T1000 (cell line): ENCODE results near the gene SDHA.
"Not testable (repeated sequence)": the region's sequence is repeated elsewhere in the genome, so short reads cannot be mapped to it uniquely, and the experiment has no call there.

ENCODE experiments used
- DNase-seq: peaks from one replicate; lab custom pipeline; 2025; ENCODE audit warnings: mixed read lengths; lab: John Stamatoyannopoulos, UW

Gene SDHA

DNA sequence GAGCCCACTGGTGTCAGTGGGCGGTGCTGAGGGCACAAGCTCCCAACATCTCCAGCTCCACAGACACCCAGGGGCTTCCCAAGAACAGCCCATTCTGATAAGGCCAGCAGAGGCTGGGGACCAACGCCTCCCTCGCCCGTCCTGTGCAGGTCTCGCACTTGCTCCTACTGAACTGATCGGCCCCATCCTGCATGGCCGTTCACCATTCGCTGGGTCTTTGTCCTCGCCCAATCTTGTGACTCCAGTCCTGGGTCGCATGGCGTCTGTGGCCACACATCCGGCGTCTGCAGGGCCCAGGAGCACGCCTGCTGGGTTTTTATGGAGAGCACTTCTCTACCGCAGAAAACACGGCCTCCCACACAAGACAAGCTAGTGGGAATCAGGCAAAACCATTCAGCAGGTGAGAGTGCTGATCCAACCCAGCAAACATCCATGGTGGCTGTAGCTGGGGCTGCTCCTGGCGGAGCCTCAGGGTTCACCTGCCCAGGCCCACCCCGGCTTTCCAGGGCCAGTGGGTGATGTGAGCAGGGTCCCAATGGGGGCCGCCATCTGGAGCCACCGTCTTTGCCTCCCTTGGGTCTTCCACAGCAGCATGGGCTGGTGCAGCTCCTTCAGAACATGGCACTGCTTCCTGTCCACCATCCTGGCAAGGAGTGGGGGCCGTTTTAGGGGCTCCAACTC, 19.5 kb upstream of the SDHA start:
- DNase-seq, result no peak

DNA sequence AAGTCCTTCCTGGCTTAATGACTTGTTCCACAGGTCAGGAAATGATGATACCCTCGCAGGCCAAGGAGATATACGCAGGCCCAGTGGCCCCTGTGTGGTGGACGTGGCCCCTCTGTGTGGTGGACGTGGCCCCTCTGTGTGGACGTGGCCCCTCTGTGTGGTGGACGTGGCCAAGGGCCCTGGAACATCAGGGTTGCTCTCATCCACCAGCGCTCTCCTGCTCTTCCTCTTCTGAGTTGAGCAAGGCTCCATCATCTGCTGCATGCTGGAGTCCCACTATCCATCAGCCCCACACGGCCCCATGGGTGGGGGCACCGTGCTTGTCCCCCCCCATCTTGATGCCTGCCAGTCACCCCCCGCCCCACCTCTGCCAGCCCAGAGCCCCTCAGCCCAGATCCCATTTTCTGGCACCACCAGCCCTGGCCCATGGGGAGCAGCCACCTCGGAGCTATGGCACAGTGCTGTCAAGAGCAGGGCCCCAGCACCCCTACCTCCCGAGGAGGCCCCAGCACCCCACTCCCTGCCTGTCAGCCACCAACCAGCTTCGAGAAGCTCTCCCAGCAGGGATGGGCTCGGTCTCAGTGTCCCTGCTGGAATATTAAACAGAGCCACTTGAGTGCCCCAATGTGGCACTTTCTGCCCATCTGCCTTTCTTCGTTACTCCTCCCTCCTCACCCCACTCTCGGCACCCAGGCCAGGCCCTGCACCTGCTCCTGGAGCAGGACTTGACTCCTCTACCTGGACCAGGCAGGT, 18.7 kb upstream of the SDHA start:
- DNase-seq, result no peak

DNA sequence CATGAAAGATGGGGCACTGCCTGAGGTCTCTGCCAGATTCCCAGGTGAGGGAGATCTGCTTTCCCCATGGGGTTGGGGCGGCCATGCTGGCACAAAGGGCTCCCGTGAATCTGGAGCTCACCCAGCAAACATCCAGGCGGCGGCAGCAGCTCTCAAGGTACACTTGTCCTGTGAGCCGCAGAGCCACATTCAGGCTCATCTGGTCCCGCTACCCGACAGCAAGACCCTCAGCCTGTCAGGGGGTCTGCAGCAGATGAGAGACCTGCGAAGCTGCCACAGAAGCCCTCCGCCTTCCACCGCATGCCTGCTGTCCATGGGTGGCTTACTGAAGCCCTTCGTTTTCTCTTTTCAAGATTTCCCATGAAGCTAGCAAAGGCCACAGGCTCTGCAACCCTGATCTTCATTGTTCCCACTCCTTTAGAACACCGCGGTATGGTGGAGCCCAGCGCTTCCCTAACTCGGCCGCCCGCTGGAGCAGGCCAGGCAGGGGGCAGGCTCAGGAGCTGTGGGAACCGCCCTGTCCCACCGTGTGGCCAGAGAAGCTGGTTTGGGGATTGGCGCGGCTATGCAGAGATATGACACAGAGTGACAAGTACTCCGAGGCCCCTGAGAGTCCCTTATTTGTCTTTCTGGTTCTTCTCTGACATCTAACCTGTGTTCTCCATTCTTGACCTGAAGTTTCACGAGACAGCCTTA, 18.0 kb upstream of the SDHA start:
- no peak for DNase-seq

DNA sequence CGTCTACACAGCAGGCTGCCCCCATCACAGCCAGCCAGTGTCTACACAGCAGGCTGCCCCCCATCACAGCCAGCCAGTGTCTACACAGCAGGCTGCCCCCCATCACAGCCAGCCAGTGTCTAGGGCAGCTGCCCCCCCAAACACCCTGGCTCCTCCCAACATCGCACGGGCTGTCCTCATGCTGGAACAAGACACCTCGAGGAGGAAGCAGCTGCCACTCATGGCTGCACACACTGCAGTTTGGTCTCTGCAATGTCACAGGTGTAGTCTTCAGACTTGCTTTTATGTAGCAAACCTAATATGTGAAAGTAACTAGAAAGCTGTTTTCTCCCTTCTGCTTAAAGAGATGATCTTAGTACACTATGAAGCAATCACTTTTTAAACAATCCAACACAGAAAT, 17.1 kb upstream of the SDHA start:
- no peak for DNase-seq

DNA sequence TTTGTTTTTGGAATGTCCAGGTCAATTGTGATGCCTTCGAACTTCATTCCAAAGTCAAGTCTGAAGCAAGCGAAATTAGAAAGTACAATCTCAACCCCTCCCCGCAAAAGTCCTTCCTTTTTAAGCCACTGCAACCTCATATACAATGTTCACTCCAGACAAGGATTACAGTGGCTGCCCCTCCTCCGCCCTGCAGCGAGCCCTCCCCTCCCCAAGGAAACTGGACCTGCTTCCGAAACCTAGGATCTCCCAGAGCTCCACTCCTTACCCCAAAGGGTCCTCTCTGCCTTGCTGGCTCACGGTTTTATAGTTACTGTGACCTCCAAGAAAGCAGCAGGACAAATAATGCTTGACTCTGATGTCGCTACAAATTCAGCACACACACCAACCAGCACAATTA, 16.4 kb upstream of the SDHA start:
- DNase-seq, result no peak

DNA sequence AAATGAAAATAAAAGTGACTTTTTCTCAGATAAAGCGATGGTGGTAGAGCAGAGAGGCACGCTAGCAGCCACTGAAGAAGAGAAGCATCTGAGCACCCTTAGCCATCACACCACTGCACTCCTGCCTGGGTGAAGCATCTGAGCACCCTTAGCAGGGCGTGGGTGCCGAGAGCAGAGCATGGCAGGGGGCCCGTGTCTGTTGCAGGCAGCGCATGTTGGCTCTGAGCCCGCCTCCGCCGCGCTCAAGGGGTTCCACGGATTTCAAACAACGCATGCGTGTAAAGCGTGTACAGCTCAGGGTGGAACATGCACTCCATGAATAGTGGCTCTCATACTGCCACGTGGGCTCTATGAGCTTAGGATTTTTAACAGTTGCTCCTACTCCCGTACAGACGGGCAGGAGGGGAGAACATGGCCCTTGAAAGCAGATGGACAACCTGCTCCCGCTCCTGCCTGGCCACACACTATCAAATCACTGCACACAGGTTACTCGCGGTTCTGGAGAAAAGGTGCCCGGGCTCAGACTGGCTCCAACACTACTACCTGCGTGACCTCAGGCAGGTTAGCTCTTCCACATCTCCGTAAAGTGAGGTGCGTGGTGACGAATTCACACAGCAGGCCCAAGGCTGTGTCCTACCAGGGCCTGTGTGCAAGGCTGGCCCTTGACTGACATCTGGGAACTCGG, 14.7 kb upstream of the SDHA start:
- DNase-seq, result no peak

DNA sequence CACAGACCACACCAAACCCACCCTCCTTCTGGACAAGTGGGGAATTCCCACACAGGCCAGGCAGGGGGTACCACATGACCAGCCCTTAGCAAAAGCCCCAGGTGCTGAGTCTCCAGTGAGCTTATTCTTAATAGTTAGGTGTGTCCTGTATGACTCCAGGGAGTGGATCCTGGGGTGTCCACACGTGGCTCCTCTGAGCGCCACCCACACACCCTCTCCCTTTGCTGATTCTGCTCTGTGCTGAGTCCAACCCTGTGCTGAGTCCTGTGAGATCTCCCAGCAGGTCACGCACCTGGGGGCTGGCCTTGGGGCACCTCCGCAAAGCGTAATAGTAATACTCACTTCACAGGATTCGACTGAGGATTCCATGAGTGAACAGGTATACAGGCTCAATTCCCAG, 14.1 kb upstream of the SDHA start:
- no peak for DNase-seq

DNA sequence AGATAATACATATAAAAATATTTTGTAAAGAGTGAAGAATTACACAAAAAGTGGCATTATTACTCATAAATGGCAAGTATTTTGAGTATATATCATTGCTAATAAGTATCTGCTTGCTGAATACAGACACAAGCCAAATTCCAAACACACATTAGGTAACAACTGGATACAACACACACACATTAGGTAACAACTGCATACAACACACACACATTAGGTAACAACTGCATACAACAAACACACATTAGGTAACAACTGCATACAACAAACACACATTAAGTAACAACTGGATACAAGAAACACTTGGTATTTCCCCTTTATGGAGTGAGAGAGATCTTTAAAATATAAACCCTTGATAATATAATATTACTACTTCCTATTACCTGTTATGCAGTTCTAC, 13.7 kb upstream of the SDHA start:
- no peak for DNase-seq

DNA sequence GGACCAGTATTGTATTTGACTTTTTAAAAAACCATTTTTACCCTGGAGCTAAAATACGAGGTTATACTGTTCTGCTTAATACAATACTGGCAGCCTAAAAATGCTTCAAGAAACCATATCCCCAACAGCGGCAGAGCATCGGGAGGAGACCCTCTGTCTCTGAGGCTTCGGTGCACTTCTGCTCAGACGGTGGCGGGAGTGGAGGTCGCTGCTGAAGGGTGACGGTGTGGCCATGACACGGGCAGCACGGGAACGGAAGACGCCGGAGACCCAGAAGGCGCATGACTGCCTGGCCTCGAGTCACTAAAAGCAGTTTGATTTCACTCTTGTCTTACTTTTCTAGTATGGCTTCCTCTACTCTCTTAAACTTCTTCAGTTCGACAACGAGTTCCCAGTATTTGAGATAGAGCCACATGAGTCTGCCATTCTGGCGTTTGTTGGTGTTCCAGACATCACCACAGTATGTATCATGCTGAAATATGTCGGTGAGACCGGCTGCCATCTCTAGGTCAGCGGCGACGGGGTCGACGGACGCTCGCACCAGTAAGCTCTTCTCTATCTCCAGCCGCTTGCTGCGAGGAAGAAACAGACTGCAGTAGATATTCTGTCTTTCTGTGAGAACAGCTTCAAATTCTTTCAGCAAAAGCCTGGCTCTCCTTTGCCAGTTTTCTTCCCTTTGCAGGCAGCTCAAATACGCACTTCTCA, 13.0 kb upstream of the SDHA start:
- DNase-seq, result no peak

DNA sequence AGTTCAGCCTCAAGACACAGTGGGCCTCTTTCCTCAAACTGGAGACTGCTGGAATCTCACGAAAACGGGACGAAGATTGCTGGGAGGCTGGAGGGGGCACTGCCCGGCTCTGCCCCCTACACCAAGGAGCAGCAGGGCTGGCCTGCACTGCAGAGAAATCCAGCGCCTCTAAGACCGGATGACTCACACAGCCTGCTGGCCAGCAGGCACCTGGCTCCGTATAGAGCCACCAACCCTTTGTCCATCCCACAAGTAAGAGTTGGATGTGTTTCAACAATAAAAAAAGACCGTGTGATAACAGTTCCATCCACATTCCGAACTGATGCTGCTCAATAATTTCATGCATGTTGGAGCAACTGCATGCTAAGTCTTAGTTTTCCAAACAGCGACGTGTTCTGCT, 11.7 kb upstream of the SDHA start:
- no peak for DNase-seq

DNA sequence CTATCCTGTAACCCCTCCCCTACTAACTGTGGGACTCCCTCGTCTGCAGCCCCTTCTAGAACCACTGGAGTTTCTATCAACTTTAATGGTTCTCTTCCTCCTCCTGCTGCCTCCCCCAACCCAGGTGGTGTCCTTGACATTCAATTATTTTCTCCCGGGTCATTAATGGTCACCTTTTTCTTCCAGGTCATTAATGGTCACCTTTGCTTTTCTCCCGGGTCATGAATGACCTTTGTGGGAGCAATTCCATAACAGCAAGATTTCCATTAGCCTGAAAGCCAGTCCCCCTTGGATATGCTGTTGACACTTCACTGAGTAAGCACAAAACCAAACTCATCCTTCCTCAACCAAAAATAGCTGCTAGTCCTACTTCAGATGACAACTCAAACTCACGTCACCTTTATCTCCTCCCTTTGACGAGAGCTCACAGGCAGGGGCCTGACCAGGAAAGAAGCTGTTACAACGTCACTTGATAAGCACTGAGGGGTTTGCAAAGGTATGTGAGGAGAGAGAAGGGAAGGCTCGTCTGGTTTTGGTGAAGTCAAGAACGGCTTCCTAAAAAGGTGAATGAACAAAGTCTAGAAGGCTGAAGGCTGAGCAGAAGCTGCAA, 11.1 kb upstream of the SDHA start:
- DNase-seq, result no peak

DNA sequence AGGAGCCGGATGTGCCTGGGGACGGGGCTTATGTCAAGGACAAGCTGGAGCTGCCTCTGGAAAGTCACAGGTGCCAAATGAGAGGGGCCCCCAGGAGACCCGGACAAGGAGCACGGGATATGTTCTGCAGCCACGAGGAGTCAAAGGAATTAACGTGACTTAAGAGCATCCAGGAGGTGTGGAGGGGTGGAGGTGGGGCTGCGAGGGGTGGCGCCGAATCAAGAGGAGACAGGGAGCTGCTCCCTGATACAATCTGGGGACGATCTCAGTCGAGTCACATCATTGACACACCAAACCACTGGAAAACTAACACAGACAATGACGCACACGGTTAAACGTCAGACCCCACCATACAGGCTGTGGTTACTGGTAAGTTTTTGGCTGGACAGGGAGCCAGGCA, 10.5 kb upstream of the SDHA start:
- DNase-seq, result no peak

DNA sequence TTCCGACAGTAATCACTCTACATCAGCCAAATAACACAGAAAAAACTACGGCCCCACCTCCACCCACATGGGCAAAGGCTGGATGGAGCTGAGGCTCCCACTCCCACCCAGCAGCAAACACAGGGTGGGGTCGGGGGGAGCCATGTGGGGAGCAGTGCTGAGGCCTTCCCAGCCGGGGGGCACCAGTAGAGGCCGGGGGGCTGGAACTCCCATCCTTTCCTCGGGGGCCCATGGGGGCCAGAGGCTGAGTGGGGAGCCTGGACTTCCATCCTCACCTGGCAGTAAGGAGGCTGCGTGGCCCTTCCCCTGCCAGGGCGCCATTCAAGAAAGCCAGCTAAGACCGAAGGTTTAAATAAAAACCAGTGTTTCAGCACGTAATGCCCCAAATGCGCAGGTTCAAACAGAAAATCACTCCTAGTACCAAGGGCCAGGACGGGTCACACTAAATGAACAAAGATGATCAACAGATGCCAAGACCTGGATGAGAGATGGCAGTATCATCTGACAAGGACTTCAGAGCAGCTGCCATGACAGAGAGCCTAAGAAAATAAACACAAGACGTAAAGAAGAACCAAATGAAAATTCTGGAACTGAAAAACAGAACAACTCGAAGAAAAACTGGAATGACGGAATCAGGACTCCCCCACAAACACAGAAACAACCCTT, 9.5 kb upstream of the SDHA start:
- no peak for DNase-seq

DNA sequence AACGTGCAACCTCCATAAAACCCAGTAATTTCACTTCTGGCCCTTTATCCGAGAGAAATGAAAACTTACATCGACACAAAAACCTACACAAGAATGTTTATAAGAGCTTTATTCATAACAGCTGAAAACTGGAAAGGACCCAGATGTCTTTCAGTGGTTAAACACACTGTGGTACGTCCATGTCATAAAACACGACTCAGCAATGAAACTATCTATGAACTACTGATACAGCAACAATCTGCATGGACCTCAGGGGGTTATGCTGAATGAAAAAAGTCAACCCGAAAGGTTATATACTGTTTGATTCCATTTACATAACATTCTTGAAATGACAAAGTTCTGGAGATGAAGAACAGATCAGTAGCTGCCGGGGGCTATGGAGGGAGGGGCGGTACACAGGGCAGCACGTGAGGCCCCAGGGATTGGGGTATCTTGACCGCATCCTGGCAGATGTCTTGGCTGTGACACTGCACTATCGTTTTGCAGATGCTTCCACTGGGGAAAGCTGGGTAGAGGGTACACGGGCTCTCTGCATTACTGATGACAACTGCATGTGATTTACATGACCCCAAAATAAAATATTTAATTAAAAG, 4.2 kb upstream of the SDHA start:
- no peak for DNase-seq

DNA sequence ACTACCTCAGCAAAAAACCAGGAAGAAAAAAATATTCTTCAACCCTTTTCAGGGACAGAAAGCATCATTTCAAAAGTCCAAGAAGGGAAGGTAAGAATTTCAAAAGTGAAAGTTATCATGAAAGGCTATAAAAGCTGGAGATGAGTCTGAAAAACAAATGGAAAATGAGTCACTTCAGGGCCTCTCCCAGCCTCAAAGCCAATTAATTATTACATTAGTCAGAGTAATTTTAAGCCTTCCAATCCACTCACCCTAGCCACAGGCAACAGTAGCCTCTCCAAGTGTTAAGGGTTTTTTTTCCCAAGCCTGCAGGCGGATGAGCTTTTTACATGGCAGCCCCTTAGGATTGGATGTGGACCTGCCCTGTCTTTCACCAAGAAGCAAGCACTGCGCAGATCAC, 2.9 kb upstream of the SDHA start:
- DNase-seq, result not testable (repeated sequence)

DNA sequence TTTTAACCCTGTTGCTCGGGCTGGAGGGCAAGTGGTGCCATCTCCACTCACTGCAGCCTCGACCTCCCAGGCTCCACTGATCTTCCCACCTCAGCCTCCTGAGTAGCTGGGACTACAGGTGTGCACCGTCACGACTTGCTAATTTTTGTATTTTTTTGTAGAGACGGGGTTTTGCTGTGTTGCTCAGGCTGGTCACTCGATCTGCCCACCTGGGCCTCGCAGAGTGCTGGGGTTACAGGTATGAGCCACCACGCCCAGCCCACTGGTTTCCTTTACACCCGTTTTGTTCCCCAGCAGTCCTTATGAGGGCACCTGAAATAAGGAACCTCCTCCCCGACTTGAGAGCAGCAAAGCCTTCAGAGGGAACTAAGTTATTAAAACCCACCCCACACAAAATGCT, 2.0 kb upstream of the SDHA start:
- not testable (repeated sequence) for DNase-seq

DNA sequence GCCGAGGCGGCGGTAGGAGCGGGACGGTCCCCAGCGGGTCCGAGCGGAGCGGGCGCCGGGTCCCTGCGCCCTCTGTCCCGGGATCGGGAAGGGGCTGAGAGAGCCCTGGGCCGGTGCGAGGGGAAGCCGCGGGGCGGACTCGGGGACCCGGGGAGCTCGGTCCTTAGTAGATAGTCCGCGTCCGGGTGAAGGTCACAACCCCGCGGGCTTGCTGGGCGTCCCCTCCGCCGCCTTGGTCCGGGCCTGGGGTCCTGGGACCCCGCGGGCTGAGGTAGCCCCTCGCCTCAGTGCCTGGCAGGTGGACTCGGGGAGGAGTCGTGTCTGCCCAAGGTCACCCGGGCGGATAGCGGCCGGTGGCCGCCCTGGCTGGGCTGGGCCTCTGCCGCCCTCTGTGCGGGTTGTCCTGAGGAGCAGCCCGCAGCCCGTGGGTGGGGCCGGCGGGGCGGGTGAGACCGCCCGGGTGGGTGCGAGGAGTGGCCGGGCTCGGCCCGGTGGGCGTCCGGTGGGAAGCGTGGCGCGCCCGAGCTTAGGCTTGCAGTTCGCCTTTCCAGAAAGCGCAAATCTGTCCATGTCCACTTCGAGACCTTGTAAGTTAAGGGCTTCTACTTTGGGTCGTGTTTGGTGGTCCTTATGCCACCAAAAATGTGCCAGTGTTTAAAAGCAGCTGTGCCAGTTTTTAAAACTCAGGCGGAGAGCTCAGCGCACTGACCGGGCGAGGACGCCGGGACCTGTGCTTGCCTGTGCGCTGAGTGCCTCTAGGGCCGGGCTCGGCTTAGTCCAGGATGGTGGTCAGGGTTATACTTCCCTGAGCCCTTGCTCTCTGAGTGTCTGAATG, 554 bp downstream of the SDHA start:
- no peak for DNase-seq

DNA sequence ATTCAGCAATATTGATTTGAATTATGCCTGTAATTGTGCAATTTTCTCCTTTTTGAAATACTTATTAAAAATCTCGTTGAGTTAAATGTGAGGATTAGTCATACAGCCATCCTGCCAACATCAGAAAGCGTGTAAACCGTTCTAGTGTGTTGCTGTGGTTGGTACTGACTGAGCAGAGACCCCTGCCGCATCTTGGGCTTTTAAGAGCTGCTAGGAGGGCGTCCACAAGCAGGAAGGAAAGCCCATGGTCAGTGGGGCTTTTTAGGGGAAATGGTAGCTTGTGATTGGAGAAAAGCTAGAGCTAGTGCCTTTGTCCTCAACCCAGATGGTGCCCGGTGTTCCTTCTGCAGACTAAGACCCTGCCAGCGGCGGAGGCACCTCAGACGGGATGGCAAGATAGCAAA, 1.3 kb downstream of the SDHA start:
- no peak for DNase-seq

DNA sequence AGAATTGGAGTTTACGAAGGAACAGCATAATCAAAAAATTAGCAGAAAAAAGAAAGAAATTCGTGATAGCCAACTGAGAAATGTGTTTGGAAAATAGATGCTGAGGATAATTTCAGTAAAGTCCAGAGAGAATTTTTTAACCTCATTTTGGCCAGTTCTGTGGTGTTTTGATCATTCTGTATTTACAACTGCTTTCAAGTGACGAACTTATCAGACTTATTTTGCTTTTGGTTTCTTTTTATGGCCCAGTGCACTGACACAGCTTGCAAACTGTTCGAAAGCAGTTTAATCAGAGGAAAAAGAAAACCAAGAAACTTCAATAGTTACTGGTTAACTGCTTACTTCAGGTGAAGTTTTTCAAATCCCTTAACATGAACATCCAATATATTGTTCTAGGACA, 1.9 kb downstream of the SDHA start:
- no peak for DNase-seq
